AML-193 (cell line): ENCODE data around the gene NAA11.

Experiments
- DNase-seq, 2 experiments: peaks; one replicate each; lab custom pipeline; 2025; lab: John Stamatoyannopoulos, UW

Gene NAA11

GRCh38 chr4:79325864-79326328, at the start of gene NAA11:
Gene NAA11 (minus strand): TSS chr4:79326061. CDS start chr4:79325877, 184 bp downstream.
- DNase-seq = no peak

- DNase-seq = no peak
These were observed 44.2 kb upstream of the NAA11 start for GRCh38 chr4:79370026-79370425.

- no peak for DNase-seq
These were observed 41.2 kb upstream of the NAA11 start for GRCh38 chr4:79367096-79367495.

GRCh38 chr4:79366422-79366821, 40.6 kb upstream of the NAA11 start:
- no peak for DNase-seq

GRCh38 chr4:79364061-79364460, 38.2 kb upstream of the NAA11 start:
- DNase-seq = no peak

- DNase-seq = no peak
These were observed 36.8 kb upstream of the NAA11 start for GRCh38 chr4:79362626-79363025.

- no peak for DNase-seq
These were observed 34.1 kb upstream of the NAA11 start for GRCh38 chr4:79360006-79360405.

- no peak for DNase-seq
These were observed 32.6 kb upstream of the NAA11 start for GRCh38 chr4:79358438-79358837.

GRCh38 chr4:79357365-79357764, 31.5 kb upstream of the NAA11 start:
- no peak for DNase-seq

- DNase-seq = no peak
These were observed 27.2 kb upstream of the NAA11 start for GRCh38 chr4:79353075-79353474.

GRCh38 chr4:79348405-79348804, 22.5 kb upstream of the NAA11 start:
- no peak for DNase-seq

- no peak for DNase-seq
These were observed 16.2 kb upstream of the NAA11 start for GRCh38 chr4:79341893-79342653.

GRCh38 chr4:79340568-79340967, 14.7 kb upstream of the NAA11 start:
- no peak for DNase-seq

- no peak for DNase-seq
These were observed 12.3 kb upstream of the NAA11 start for GRCh38 chr4:79338148-79338547.

- no peak for DNase-seq
These were observed 8.9 kb upstream of the NAA11 start for GRCh38 chr4:79334783-79335182.

- no peak for DNase-seq
These were observed 8.5 kb upstream of the NAA11 start for GRCh38 chr4:79334341-79334740.

GRCh38 chr4:79331126-79331876, 5.4 kb upstream of the NAA11 start:
- no peak for DNase-seq

GRCh38 chr4:79330720-79331119, 4.9 kb upstream of the NAA11 start:
- DNase-seq = no peak

GRCh38 chr4:79325436-79325835, 425 bp downstream of the NAA11 start:
- no peak for DNase-seq

GRCh38 chr4:79319975-79320374, 5.9 kb downstream of the NAA11 start:
- DNase-seq = no peak

GRCh38 chr4:79317711-79318110, 8.2 kb downstream of the NAA11 start:
- DNase-seq = no peak

- DNase-seq = no peak
These were observed 10.0 kb downstream of the NAA11 start for GRCh38 chr4:79315891-79316290.

GRCh38 chr4:79311279-79311678, 14.6 kb downstream of the NAA11 start:
- DNase-seq = no peak
